HG03103 (cell line): Measurements from ENCODE around the gene ZNF740.
"Not testable (repeated sequence)": the region's sequence is repeated elsewhere in the genome, so short reads cannot be mapped to it uniquely, and the experiment has no call there.

Experiments used
- ATAC-seq: cut with Tn5 transposase; IDR thresholded peaks from one replicate; pipeline ENCODE4 v1.9.1; 2021; ENCODE audit warnings: low read depth; ENCODE audit not compliant: unreplicated experiment

The ZNF740 gene

GRCh38 chr12:53193985-53194716 lies 13.6 kb downstream of the ZNF740 start:
- no peak for ATAC-seq

GRCh38 chr12:53194973-53195372 lies 14.5 kb downstream of the ZNF740 start:
- ATAC-seq, result no peak

- no peak for ATAC-seq
These were observed 15.2 kb downstream of the ZNF740 start for GRCh38 chr12:53195516-53196420.

GRCh38 chr12:53196486-53196885 lies 16.0 kb downstream of the ZNF740 start:
- no peak for ATAC-seq

- ATAC-seq, result no peak
These were observed 16.6 kb downstream of the ZNF740 start for GRCh38 chr12:53197011-53197640.

GRCh38 chr12:53198486-53199110 lies 18.1 kb downstream of the ZNF740 start:
- ATAC-seq, result no peak

- no peak for ATAC-seq
These were observed 19.2 kb downstream of the ZNF740 start for GRCh38 chr12:53199700-53200099.

- peak; percentile 22 for ATAC-seq
These were observed 19.6 kb downstream of the ZNF740 start for GRCh38 chr12:53200107-53200457.

GRCh38 chr12:53200458-53201176 lies 20.1 kb downstream of the ZNF740 start:
- ATAC-seq, result peak; percentile 42

- ATAC-seq, result no peak
These were observed 20.6 kb downstream of the ZNF740 start for GRCh38 chr12:53201177-53201541.

- no peak for ATAC-seq
These were observed 21.1 kb downstream of the ZNF740 start for GRCh38 chr12:53201639-53202038.

GRCh38 chr12:53202316-53202715 lies 21.8 kb downstream of the ZNF740 start:
- ATAC-seq, result not testable (repeated sequence)

GRCh38 chr12:53204351-53204750 lies 23.8 kb downstream of the ZNF740 start:
- no peak for ATAC-seq

- peak; percentile 59 for ATAC-seq
These were observed 25.4 kb downstream of the ZNF740 start for GRCh38 chr12:53205747-53206419.

GRCh38 chr12:53207042-53207441 lies 26.5 kb downstream of the ZNF740 start, which contains the start of gene ITGB7:
Gene ITGB7, minus strand, starts transcription at chr12:53207251. Its CDS starts 6,808 bp downstream, at chr12:53200443.
- peak; percentile 40 for ATAC-seq

- ATAC-seq, result no peak
These were observed 27.9 kb downstream of the ZNF740 start for GRCh38 chr12:53208435-53208834.

GRCh38 chr12:53208877-53209463 lies 28.4 kb downstream of the ZNF740 start:
- no peak for ATAC-seq

- ATAC-seq, result no peak
These were observed 30.3 kb downstream of the ZNF740 start for GRCh38 chr12:53210843-53211242.
